Measurements from ENCODE around the gene HSPA1L. TPM values are rescaled to one million over a fixed set of nuclear protein-coding genes. Genes with fewer than 3 reads are reported as not detected.

HSPA1L gene

Small RNAs within 50 kb of the gene (small RNA-seq; reads per million reads assigned to genes)
- gene MSH5-SAPCD1 (ENCODE audit: low read depth) (not detected), gene RF00019 (ENCODE audit: low read depth) (not detected), gene SAPCD1 (ENCODE audit: low read depth) (not detected), gene SNORD48 (ENCODE audit: low read depth) (7,662 reads per million, percentile 99 among the genes with 10 or more reads in this experiment), gene SNORD52 (ENCODE audit: low read depth) (not detected)

Measured in mesenchymal stem cell (in vitro differentiated cells and primary cell).